ENCODE results near the gene TNRC6A.

The TNRC6A gene

GRCh38 chr16:24718967-24719521 lies 10.4 kb upstream of the TNRC6A start:
- H3K27ac ChIP-seq: no peak overlapping the region
- TF ChIP-seq CTCF (conservative IDR thresholded peaks at IDR 0.05; ENCODE audit: low read depth): no peak
- ChIA-PET CTCF (no interaction called here), POLR2A (ENCODE audit: low non-redundant PET) (no interaction called here)
- DNase-seq (ENCODE audit: low spot score): no peak

DNA sequence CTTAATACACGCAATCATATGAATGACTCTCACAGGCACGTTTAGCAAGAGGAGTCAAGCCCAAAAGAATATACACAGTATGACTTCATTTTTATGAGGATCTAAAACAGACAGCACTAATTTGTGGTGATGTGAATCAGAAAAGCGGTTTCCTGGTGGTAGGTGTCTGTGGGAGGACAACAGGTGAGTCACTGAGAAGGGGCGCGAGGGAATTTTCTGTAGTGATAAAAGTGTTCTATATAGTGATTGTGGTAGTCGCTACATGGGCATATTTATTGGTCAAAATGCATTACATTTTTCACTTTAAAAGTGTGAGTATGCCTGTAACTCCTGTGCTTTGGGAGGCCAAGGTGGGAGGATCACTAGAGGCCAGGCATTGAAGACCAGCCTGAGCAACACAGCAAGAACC lies 7.6 kb upstream of the TNRC6A start:
- POLR2A ChIA-PET (ENCODE audit: low non-redundant PET): no interaction called here
- DNase-seq (ENCODE audit: low spot score): peak; percentile 18
- CTCF ChIA-PET: no interaction called here
- no peak overlapping the region for H3K27ac ChIP-seq
- no peak for TF ChIP-seq CTCF (conservative IDR thresholded peaks at IDR 0.05; ENCODE audit: low read depth)

DNA sequence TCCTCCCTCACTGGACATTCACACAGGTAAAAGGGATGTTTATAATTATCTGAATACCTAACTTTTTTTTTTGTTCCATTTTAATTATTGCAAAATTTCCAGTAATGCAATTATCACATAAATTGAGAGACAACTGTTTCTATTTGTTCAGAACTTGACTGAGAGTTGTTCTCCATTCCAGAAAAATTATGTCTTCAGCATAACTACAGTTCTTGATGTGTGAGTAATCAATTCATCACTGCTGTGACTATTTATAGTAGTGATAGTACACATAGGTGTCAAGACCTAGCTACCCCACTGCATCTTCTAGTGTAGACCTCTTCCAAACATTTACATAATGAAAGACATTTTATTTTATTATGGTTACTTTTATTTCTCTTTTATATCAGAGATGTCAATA lies 5.8 kb upstream of the TNRC6A start:
- peak; percentile 71 for DNase-seq (ENCODE audit: low spot score)
- POLR2A ChIA-PET (ENCODE audit: low non-redundant PET): no interaction called here
- H3K27ac ChIP-seq: no peak overlapping the region
- no peak for TF ChIP-seq CTCF (conservative IDR thresholded peaks at IDR 0.05; ENCODE audit: low read depth)
- CTCF ChIA-PET: no interaction called here

GRCh38 chr16:24728011-24728410 lies 1.4 kb upstream of the TNRC6A start:
- CTCF ChIA-PET: no interaction called here
- POLR2A ChIA-PET (ENCODE audit: low non-redundant PET): no interaction called here
- no peak for DNase-seq (ENCODE audit: low spot score)
- peak overlapping the region; percentile 43 for H3K27ac ChIP-seq
- no peak for TF ChIP-seq CTCF (conservative IDR thresholded peaks at IDR 0.05; ENCODE audit: low read depth)

DNA sequence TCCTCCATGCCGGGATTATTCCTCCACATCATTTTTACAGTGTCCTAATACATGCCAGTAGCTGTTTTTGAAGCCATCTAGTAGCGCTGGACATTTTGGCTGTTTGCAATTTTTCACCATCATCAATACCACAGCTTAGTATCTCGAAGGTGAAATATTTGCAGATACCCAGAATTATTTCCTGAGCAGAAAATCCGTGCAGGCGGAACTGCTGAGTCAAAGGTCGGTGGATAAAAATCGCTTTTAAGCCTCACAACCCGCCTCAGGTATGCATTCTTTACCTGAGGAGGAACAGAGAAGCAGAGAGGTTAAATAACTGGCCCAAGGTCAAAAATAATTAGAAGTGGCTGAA lies 584 bp upstream of the TNRC6A start:
- peak; percentile 21 for DNase-seq (ENCODE audit: low spot score)
- CTCF ChIA-PET: interaction anchor here (0.6 kb wide), 2 partner anchors 93 to 116 kb away, joined by 3 to 4 read pairs; no protein-coding TSS in a partner anchor
- POLR2A ChIA-PET (ENCODE audit: low non-redundant PET): no interaction called here
- H3K27ac ChIP-seq: peak overlapping the region; percentile 97
- TF ChIP-seq CTCF (conservative IDR thresholded peaks at IDR 0.05; ENCODE audit: low read depth): no peak

DNA sequence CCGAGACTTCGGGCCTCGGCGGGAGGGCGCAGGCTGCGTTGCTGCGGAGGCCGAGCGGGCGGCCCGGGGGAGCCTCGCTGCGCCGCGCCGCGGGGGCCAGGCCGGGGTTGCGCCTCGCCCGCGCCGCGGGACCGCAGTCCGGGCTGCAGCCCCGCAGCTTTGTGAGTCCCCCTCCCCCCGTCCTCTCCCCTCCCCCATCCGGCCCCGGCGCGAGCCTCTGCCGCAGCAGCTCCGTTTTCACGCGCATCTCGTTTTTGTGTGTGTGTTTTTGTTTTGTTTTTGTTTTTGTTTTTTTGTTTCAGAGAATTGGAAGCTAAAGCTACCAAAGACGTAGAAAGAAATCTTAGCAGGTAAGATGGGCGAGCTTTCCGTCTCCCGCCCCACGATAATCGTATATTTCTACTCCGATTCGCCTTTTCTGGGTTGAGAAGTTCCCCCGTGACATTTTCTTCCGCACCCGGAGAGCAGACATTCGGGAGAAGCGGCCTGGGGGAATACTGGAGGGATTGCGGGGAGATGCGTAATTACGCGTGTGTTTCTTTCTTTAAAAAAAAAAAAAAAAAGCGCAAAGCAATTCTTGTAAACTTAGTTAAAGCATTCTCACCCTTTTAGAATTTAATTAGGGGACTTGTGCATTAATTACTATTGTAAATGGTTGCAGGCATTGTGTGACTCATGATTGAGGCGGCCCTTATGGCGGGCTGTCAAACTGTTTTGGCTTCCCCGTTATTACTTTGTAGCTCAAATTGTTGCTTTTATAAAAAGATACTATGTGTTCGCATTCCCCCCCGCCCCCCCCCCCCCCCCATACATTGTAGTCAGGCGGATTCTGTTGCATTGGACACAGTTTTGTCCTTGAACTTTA lies 732 bp downstream of the TNRC6A start:
- CTCF ChIA-PET: interaction anchor here (0.6 kb wide), 2 partner anchors 14 to 405 kb away, joined by 3 read pairs; no protein-coding TSS in a partner anchor
- POLR2A ChIA-PET (ENCODE audit: low non-redundant PET): interaction anchor here (0.6 to 0.7 kb wide), 3 partner anchors 57 to 1243 kb away, joined by 6 to 7 read pairs (median 6); no protein-coding TSS in a partner anchor
- no peak for TF ChIP-seq CTCF (conservative IDR thresholded peaks at IDR 0.05; ENCODE audit: low read depth)
- DNase-seq (ENCODE audit: low spot score): peak; percentile 49
- peak overlapping the region; percentile 97 for H3K27ac ChIP-seq

All from RWPE1 (cell line).